Measurements from ENCODE around the gene ADSL. TPM values are rescaled to one million over a fixed set of nuclear protein-coding genes. Genes with fewer than 3 reads are reported as not detected.

ADSL gene
- total RNA-seq, 4 donors from 2014 or later: 36.1 to 71.8 (median 58.1) TPM

- Histone ChIP-seq H3K4me3 (no peak overlapping the region), H3K27ac (peak overlapping the region in 3 of 4 donors; percentile 15 to 82 (median 71)), H3K9me3 (no peaks in the 10 kb centered on the region), H3K4me1 (peaks cover 0 to 60% (median 8%) of the 10 kb centered on the region in 4 donors), H3K36me3 (peaks cover 0 to 23% (median 6%) of the 10 kb centered on the region in 3 donors), H3K27me3 (no peaks in the 10 kb centered on the region)
- no peak for DNase-seq (ENCODE audit: low spot score in 2 of 2)
- 46 to 48% methylated on average over 10 of the region's 10 CpGs for WGBS, 2 donors
- TF ChIP-seq EP300 (IDR thresholded peaks at IDR 0.05): no peak
- TF ChIP-seq POLR2A (IDR thresholded peaks at IDR 0.05): no peak
- TF ChIP-seq CTCF (IDR thresholded peaks at IDR 0.05): no peak
Measured at GRCh38 chr22:40326905-40327735, 19.2 kb upstream of the ADSL start.

GRCh38 chr22:40328546-40329456, 17.5 kb upstream of the ADSL start:
- 39 to 41% methylated on average over 9 of the region's 9 CpGs for WGBS, 2 donors
- DNase-seq (ENCODE audit: low spot score in 2 of 2): no peak
- peaks cover 0 to 17% (median 0%) of the 10 kb centered on the region in 3 donors for H3K36me3 ChIP-seq
- H3K27ac ChIP-seq: peak overlapping the region; percentile 2 to 82 (median 43)
- no peaks in the 10 kb centered on the region for H3K27me3 ChIP-seq
- TF ChIP-seq CTCF (IDR thresholded peaks at IDR 0.05) (no peak), EP300 (IDR thresholded peaks at IDR 0.05) (peak in 1 of 2 donors; percentile 41)
- no peaks in the 10 kb centered on the region for H3K9me3 ChIP-seq
- no peak overlapping the region for H3K4me3 ChIP-seq
- H3K4me1 ChIP-seq: peaks cover 0 to 54% (median 8%) of the 10 kb centered on the region in 4 donors

- Histone ChIP-seq H3K4me3 (no peak overlapping the region), H3K27ac (peak overlapping the region; percentile 2 to 82 (median 43)), H3K36me3 (peaks cover 0 to 17% (median 0%) of the 10 kb centered on the region in 3 donors), H3K9me3 (no peaks in the 10 kb centered on the region), H3K27me3 (no peaks in the 10 kb centered on the region), H3K4me1 (peaks cover 0 to 51% (median 8%) of the 10 kb centered on the region in 4 donors)
- DNase-seq (ENCODE audit: low spot score in 2 of 2): no peak
- TF ChIP-seq CTCF (IDR thresholded peaks at IDR 0.05) (no peak), EP300 (IDR thresholded peaks at IDR 0.05) (no peak), POLR2A (IDR thresholded peaks at IDR 0.05) (no peak)
- 77 to 78% methylated on average over 9 of the region's 9 CpGs for WGBS, 2 donors
Measured at GRCh38 chr22:40329466-40329865, 16.8 kb upstream of the ADSL start.

- peaks cover 0 to 13% (median 0%) of the 10 kb centered on the region in 3 donors for H3K36me3 ChIP-seq
- 73 to 77% methylated on average over 4 of the region's 4 CpGs for WGBS, 2 donors
- H3K4me3 ChIP-seq: no peak overlapping the region
- TF ChIP-seq CTCF (IDR thresholded peaks at IDR 0.05): no peak
- TF ChIP-seq POLR2A (IDR thresholded peaks at IDR 0.05): no peak
- TF ChIP-seq EP300 (IDR thresholded peaks at IDR 0.05): no peak
- DNase-seq (ENCODE audit: low spot score in 2 of 2): no peak
- H3K4me1 ChIP-seq: peaks cover 0 to 55% (median 8%) of the 10 kb centered on the region in 4 donors
- no peaks in the 10 kb centered on the region for H3K27me3 ChIP-seq
- no peaks in the 10 kb centered on the region for H3K9me3 ChIP-seq
- H3K27ac ChIP-seq: peak overlapping the region in 3 of 4 donors; percentile 2 to 82 (median 71)
Measured at GRCh38 chr22:40330086-40330485, 16.2 kb upstream of the ADSL start.

Data from tibial nerve (tissue), 4 donors.